ENCODE results near the gene CLASP1. TPM values are rescaled to one million over a fixed set of nuclear protein-coding genes. Genes with fewer than 3 reads are reported as not detected.

Gene CLASP1
- total RNA-seq, 1 donor from 2014 or later: 90.4 TPM

DNA sequence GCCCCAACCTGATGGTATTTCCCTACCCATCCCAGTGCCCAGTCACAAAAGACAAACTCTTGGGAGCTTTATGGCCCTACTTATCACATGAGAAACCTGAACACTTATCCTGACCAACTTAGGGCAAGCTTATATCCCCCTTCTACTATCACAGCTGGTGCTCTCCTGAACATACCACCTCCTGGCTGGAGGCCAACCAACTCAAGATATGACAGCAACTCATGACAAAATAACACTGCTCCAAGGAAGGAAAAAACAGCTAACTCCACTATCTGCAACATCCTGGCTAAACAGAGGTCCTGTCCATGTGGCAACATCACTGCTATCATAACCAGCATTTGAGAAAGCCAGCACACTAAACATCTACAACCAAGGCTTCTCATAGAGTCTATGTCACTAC, 20.9 kb upstream of the CLASP1 start:
- intact Hi-C loops (cut with DNase I): no loop called here
- Histone ChIP-seq H3K4me1 (peaks cover 1% of the 10 kb centered on the region), H3K27ac (no peak overlapping the region), H3K4me3 (no peak overlapping the region), H3K36me3 (no peaks in the 10 kb centered on the region), H3K27me3 (no peaks in the 10 kb centered on the region), H3K9me3 (no peaks in the 10 kb centered on the region)
- TF ChIP-seq POLR2AphosphoS5 (IDR thresholded peaks at IDR 0.05; ENCODE audit: insufficient read depth in 1 of 2, low read depth in 1 of 2) (no peak), POLR2A (IDR thresholded peaks at IDR 0.05) (no peak)
- TF ChIP-seq, protein P1, sequence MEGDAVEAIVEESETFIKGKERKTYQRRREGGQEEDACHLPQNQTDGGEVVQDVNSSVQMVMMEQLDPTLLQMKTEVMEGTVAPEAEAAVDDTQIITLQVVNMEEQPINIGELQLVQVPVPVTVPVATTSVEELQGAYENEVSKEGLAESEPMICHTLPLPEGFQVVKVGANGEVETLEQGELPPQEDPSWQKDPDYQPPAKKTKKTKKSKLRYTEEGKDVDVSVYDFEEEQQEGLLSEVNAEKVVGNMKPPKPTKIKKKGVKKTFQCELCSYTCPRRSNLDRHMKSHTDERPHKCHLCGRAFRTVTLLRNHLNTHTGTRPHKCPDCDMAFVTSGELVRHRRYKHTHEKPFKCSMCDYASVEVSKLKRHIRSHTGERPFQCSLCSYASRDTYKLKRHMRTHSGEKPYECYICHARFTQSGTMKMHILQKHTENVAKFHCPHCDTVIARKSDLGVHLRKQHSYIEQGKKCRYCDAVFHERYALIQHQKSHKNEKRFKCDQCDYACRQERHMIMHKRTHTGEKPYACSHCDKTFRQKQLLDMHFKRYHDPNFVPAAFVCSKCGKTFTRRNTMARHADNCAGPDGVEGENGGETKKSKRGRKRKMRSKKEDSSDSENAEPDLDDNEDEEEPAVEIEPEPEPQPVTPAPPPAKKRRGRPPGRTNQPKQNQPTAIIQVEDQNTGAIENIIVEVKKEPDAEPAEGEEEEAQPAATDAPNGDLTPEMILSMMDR (IDR thresholded peaks at IDR 0.05): no peak
- no peak for DNase-seq (ENCODE audit: extremely low spot score in 2 of 2)

DNA sequence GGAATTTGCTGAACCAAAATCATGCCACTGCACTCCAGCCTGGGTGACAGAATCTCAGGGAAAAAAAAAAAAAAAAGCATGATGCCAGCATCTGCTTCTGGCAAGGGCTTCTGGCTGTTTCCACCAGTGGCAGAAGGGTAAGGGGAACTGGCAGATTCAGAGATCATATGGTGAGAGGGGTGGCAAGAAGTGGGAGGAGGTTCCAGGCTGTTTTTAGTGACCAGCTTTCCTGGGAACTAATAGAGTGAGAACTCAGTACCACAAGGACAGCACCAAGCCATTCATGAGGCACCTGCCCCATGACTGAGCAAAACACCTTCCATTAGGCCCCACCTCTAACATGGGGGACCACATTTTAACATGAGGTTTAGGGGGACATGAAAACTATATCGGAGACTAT, 18.4 kb upstream of the CLASP1 start:
- peaks cover 13% of the 10 kb centered on the region for H3K4me1 ChIP-seq
- intact Hi-C loops (cut with DNase I): no loop called here

DNA sequence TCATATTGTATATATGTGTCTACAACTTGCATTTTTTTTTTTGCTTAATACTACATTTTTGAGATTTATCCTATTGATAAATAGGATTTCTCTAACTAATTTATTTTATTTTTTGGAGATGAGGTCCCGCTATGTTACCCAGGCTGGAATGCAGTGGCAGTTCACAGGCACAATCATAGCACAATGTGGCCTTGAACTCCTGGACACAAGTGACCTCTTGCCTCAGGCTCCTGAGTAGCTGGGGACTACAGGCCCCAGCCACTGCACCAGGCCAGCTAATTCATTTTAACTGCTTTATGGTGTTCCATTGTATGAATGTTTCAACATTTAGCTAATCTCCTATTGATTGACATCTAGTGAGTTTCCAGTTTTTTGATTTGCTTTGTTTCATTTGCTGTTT, 16.8 kb upstream of the CLASP1 start:
- Histone ChIP-seq H3K27me3 (no peaks in the 10 kb centered on the region), H3K4me1 (peaks cover 13% of the 10 kb centered on the region), H3K36me3 (no peaks in the 10 kb centered on the region), H3K9me3 (no peaks in the 10 kb centered on the region), H3K27ac (no peak overlapping the region), H3K4me3 (no peak overlapping the region)
- DNase-seq (ENCODE audit: extremely low spot score in 2 of 2): no peak
- TF ChIP-seq POLR2AphosphoS5 (IDR thresholded peaks at IDR 0.05; ENCODE audit: insufficient read depth in 1 of 2, low read depth in 1 of 2) (no peak), POLR2A (IDR thresholded peaks at IDR 0.05) (no peak)
- TF ChIP-seq, protein P1 (IDR thresholded peaks at IDR 0.05): no peak
- intact Hi-C loops (cut with DNase I): no loop called here

More for the DNA sequence above, 18.4 kb upstream of the CLASP1 start:
- Histone ChIP-seq H3K9me3 (no peaks in the 10 kb centered on the region), H3K27me3 (no peaks in the 10 kb centered on the region), H3K4me3 (no peak overlapping the region), H3K27ac (no peak overlapping the region), H3K36me3 (no peaks in the 10 kb centered on the region)
- TF ChIP-seq POLR2A (IDR thresholded peaks at IDR 0.05) (no peak), POLR2AphosphoS5 (IDR thresholded peaks at IDR 0.05; ENCODE audit: insufficient read depth in 1 of 2, low read depth in 1 of 2) (no peak)
- TF ChIP-seq, protein P1 (IDR thresholded peaks at IDR 0.05): no peak
- no peak for DNase-seq (ENCODE audit: extremely low spot score in 2 of 2)

DNA sequence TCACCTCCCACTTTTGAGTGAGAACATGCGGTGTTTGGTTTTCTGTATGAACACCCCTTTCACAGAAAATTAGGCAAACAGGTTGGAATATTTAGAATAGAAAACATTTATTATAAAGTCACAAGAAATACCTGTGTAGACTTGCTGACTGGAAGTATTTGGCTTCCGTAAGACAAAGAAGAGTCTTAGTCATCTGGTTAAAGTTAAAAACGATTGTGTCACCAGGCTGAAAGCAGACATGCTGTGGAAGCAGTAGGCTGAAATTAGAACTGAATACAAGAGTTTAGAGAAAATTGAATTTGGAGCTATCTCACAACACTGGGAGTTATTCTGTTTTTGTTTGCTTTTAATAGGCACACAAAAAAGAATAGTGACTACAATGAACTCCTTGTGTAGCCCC, 16.2 kb upstream of the CLASP1 start:
- H3K4me3 ChIP-seq: no peak overlapping the region
- DNase-seq (ENCODE audit: extremely low spot score in 2 of 2): no peak
- H3K27ac ChIP-seq: no peak overlapping the region
- no peaks in the 10 kb centered on the region for H3K27me3 ChIP-seq
- TF ChIP-seq, protein P1 (IDR thresholded peaks at IDR 0.05): no peak
- TF ChIP-seq POLR2AphosphoS5 (IDR thresholded peaks at IDR 0.05; ENCODE audit: insufficient read depth in 1 of 2, low read depth in 1 of 2) (no peak), POLR2A (IDR thresholded peaks at IDR 0.05) (no peak)
- no peaks in the 10 kb centered on the region for H3K36me3 ChIP-seq
- intact Hi-C loops (cut with DNase I): no loop called here
- no peaks in the 10 kb centered on the region for H3K9me3 ChIP-seq
- H3K4me1 ChIP-seq: peaks cover 13% of the 10 kb centered on the region

DNA sequence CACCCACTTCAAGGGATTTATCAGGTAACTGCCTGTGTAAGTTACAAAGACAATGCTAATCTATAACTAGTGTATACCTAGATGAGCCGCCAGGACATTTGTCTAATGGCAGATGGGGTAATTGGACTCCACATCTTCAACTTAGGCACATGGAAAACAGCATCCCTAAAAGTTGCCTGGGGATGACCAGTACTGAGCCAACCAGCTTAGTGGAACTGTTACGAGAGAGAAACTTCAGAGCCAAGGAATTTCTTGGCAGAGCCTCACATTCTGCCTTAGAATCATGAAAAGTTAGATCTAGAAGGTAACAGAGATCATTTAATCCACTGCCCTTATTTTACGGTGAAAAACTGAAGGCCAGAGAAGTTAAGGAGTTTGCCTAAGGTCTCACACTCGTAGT, 15.5 kb upstream of the CLASP1 start:
- H3K4me3 ChIP-seq: no peak overlapping the region
- H3K27me3 ChIP-seq: no peaks in the 10 kb centered on the region
- DNase-seq (ENCODE audit: extremely low spot score in 2 of 2): no peak
- H3K4me1 ChIP-seq: peaks cover 13% of the 10 kb centered on the region
- intact Hi-C loops (cut with DNase I): no loop called here
- no peak overlapping the region for H3K27ac ChIP-seq
- H3K36me3 ChIP-seq: no peaks in the 10 kb centered on the region
- no peak for TF ChIP-seq POLR2A (IDR thresholded peaks at IDR 0.05)
- H3K9me3 ChIP-seq: no peaks in the 10 kb centered on the region

DNA sequence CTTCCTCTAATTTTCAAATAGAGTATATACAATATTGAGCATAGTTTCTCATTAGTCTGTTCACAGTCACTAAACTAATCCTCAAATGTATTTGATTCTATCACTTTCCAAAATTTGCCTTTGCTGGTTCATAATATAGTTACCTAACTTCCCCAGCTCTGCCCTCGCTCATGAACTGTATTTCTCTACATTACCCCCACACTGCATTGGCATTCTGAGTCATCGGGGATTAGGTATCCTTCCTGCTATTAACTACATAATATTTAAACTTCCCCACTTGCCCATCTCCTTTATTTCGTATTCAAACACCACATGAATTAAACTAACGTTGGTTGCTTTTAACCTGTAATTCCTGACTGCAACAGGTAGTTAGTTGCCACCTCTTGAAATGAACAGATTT, 14.8 kb upstream of the CLASP1 start:
- intact Hi-C loops (cut with DNase I): no loop called here
- no peak overlapping the region for H3K4me3 ChIP-seq
- TF ChIP-seq POLR2AphosphoS5 (IDR thresholded peaks at IDR 0.05; ENCODE audit: insufficient read depth in 1 of 2, low read depth in 1 of 2): no peak
- TF ChIP-seq, protein P1 (IDR thresholded peaks at IDR 0.05): no peak
- no peak for TF ChIP-seq POLR2A (IDR thresholded peaks at IDR 0.05)
- H3K9me3 ChIP-seq: no peaks in the 10 kb centered on the region
- H3K36me3 ChIP-seq: no peaks in the 10 kb centered on the region
- no peak for DNase-seq (ENCODE audit: extremely low spot score in 2 of 2)
- H3K4me1 ChIP-seq: peaks cover 13% of the 10 kb centered on the region
- H3K27ac ChIP-seq: no peak overlapping the region
- no peaks in the 10 kb centered on the region for H3K27me3 ChIP-seq

Measured in vagina (tissue), 2 donors.